Kidney glomerular epithelial cell (primary cell): ENCODE results near the gene SCCPDH.

Experiments used
- DNase-seq: peaks from one replicate; lab custom pipeline; 2025; lab: John Stamatoyannopoulos, UW

The SCCPDH gene

DNA sequence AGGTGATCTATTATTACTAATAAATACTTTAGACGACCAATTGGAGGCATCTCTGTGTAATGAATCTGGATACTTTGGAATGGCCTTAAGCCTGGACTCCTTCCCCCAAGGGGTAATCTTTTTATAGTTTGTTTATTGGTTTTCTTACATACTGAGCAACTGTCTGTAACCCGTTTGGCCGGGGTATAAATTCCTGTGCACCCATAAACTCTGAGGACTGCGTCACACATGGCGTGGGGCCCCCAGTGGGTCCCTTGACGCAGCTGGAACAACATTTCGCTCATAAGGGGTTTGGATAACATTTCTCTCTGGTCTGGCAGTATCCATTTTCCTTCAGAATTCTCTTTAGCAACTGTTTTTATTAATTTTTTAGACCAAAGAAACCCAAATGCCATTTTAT lies 26.5 kb downstream of the SCCPDH start:
- no peak for DNase-seq

DNA sequence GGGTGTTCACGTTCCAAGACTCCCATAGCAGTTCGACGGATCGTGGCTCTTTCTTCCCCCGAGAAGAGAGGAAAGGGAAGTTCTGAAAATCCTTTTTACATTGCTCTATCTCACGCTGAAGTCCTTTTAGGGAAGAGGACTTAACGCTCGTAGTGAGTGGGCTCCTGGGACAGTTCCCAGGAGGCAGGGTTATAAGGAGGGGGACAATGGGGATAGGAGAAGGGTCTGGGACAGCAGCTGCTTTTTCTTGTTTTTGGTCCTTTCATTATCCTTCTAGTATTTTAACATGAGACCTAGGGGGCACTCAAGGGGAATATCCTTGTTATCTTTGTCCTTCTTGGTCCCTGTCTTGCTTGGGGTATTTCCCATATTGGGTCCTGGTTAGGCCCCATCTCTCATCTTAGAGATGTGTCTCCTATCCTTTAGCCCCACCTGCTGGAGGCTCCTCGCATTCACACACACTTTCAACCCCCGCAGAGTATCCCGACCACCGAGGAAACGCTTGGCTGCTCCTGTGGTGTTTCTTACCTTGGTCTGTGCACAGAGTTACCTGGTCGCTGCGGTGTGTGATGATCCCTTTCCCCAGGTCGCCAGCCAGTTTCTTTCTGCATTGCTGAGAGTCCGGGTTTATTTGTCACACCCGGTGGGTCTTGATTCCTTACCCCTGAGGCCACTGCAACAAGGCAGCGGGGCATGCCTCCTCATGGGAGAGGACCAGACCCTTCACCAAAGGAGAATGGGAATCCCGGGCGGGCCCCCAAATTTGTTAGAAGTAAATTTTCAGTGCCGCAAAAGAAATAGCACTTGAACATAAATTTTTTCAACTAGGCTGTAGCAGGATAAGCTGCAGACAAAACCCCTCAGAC lies 29.7 kb downstream of the SCCPDH start:
- peak; percentile 11 for DNase-seq

DNA sequence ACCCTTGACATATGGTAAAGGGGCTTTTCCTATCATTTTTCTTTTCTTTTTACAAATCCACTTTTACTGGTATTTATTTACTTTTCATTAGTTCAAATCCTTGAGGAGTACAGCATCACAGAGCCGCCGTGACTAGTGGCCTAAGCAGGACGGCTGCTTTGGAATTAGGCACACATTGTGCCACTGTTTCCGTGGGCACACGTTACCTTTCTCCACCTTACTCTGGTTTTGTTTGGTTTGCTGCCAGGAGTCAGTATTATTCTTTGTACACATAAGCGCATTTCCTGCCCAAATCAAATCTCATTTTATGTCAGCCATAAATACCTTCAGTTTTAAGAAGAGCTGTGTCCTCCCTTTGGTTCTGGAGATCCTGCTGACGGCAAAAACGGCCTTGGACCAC lies 31.2 kb downstream of the SCCPDH start:
- no peak for DNase-seq

DNA sequence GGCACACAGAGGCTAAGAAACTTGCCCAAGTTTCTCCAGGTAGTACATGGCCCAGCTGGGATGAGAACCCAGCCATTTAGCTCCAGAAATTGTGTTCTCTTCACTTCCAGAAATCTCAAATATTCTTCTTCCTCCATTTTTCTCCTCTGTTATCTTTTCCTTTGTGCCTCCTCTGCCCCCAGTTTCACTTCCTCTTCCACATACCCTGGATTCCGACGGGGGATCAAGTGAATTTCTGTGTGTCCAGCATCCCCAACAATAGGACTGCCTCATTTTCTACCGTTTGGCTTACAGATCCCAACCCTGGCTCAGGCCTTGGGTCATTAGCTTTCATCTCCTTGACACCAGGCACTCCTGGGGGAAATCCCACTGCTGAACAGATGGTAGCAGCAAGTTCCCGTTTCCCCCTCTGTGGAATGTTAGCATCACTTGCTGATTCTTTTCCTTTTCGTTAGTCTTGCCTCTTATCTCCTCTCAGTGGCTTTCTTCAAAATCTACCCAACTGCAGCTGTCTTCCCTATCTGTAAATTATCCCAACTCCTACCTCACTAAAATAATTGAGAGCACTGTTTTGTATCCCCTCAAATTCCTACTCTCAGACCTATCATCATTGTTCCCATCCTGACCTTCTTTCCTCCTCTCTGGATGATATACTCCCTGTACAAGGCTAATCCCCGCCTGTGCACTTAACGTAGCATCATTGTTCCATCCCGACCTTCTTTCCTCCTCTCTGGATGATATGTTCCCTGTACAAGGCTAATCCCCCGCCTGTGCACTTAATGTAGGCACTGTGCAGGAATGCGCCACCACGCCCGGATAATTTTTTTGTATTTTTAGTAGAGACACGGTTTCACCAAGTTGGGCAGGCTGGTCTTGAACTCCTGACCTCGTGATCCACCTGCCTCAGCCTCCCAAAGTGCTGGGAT lies 36.5 kb downstream of the SCCPDH start:
- no peak for DNase-seq

GRCh38 chr1:246761396-246761795 lies 37.2 kb downstream of the SCCPDH start:
- DNase-seq = no peak

- DNase-seq = no peak
These were observed 41.3 kb downstream of the SCCPDH start for GRCh38 chr1:246765521-246765920.

DNA sequence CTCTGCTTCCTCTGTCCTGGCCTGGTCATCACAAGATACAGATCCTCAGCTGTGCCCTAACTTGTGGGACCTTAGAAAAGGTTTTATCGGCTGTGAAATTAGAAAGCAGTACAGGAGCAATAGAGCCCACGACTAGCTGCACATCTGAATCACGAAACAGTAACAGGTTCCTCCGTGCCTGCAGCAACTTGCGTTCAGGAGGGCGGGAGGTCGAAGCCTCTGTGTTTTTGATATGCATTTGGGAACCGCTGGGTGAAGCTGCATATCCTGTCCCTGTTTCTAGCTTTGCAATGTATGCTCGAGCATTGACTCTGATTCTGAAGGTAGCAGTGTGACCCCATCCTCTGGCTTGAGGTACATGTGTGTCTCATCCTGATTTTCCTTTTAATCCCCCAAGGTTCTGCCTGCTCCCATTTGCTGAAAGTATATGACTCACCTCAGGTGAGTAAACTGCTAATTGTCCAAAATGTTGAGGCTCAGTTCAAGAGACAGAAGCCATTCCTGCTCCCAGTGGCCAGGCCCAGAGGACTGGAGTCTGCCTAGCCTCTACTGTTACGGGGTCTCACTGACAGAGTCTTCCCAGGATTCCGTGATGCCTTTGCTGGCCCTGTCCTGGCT lies 44.3 kb downstream of the SCCPDH start:
- DNase-seq = no peak

- DNase-seq = no peak
These were observed 45.1 kb downstream of the SCCPDH start for GRCh38 chr1:246769306-246769705.

- DNase-seq = no peak
These were observed 47.2 kb downstream of the SCCPDH start for GRCh38 chr1:246771366-246771765.

GRCh38 chr1:246772686-246773085 lies 48.5 kb downstream of the SCCPDH start:
- no peak for DNase-seq

DNA sequence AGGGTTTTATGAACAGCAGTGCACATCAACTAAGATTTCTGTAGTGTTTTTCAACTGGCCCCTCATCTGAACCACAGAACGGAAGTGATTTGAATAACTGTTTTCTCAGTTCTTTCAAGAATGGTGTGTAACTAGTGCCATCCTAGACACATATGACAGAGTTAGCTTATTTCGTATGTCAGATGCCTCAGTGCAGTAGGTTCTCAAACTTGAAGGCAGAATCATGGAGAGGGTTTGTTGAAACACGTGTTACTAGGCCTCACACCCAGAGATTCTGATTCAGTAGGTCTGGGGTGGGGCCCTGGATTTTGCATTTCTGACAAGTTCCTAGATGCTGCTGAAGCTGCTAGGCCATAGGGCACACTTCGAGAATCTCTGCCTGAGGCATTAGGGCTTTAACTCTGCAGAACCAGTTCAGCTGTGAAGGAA lies 49.0 kb downstream of the SCCPDH start:
- no peak for DNase-seq

DNA sequence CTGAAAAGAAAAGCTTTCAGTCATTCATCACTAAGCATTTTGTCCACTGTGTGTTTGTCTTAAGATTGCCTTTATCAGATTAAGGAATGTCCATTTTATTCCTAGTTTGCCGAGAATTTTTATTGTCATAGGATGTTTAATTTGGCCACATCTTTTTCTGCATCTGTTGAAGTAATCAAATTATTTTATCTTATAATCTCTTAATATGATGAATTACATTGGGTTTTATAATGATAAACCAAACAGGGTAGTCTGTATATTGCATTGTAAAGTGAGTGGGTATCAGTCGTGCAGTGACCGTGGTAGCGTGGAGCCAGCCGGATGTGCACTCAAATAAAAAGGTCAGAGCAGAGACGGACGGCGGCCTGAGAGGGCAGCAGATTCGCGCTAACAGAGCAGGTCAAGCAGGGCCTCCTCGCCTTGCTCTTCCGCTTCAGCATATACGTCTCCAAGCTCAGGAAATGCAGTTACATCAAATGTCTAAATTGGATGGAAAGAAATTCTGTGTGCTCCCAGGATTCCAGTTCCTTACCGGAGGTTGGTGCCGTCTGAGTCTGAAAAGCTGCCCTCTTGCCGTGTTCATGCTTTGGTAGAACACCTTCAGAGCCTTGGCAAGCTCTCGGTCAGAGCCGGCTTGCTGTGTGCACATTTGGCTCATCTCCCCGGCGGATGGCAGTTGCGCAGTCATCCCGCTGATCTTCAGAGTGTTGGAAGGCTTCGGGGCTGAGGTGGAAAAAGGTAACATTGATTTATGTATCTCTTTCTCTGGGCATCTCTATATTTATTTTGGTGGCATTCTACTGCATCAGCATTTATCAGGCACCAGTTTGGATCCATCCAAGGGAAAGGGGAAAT lies 51.5 kb downstream of the SCCPDH start:
- DNase-seq = no peak

DNA sequence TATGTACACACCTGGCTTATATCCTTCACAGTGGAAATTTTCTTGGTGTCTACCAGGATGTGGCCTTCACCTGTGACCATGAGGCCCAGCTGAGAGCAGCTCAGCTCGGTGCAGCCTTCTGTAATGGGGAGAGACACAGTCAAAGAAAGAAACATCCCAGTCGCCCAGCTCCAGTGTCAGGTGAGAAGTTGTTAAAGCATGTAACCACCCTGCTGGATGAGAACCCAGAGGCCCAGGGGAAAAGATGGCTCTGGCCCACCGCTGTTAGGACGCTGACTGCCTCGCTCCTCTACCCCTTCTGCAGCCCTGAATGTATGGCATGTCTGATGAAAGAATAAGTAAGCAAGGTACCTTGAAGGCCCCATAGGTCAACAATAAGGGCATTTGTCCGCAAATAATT lies 52.7 kb downstream of the SCCPDH start:
- DNase-seq = no peak

DNA sequence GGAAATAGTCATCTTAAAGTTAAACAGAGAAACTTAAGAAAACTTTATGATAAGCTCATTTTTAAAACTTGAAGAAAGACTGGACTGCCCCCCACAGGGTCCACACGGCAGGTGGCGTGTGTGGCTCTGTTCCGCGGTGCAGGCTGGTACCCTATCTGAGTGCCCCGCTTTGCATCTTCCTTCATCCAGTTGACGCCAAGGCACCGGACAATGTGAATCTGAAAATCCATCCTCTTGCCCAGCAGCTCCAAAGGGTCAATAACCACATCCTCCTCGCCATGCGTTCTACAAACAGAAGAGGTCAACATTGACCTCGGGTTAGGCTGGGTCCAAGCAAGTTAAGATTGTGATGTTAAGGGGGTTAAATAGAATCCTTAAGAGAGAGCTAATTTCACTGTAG lies 54.5 kb downstream of the SCCPDH start:
- DNase-seq = no peak

DNA sequence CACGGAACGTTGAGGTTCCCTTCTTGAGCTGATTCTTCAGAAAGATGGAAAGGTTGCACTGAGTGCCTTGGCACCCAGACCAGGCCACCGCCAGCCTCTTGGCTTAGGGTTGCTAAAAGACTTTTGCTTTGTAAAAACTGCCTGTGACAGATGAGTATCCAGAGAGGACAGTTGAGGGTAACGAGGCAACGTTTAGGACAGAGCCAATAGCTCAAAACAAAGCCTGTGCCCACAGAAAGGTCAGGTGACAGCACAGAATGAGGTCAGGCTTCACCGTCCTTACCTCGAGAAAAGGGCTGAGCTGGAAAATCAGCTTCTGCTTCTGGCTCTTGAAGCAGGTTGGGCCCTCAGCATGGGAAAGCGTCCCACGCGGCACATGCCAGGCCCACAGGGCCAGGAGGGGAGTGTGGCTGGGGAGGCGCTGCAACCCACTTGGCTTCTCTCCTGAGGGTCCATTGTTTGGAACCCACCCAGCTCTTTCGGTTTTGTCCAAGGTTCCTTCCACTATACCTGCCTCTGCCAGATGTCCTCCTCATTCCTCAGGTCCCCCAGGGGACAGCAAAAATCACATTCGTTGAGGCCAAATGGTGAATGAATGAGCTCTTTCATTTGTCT lies 55.5 kb downstream of the SCCPDH start:
- no peak for DNase-seq

DNA sequence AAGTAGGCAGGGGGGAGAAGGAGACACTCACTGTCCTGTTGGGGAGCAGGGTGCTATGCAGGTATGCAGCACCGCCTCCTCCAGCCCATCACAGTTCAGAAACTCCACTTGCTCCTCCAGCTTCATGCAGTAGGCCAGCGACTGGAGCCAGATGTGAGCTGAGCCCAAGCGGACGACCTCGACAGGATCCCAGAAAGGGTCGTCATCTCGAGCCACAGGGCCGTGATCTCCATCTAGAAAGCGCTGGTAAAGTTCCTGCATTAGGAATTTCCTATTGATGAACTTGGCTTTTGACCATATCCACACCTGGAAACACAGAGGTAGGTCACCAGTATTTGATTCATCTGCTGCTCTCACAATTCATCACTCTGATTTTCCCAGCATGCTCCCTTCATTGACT lies 56.1 kb downstream of the SCCPDH start:
- no peak for DNase-seq

DNA sequence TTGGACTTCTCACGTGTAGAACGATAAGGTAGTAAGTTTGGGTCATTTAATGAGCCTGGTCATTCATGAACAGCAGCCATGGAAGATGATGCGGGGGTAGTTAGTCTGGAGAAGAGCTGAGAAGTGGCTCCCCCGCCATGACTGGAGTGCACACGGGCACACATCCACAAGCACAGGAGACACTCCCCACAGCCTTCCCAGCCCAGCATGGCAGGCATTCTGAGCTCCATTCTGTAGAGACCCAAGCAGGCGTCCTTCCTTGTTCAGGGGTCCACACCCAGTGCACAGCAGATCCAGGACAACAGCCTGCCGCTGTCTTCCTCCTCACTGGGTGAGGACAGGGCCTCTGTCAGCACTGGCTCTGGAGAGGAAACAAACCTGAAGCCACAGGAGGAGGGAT lies 57.0 kb downstream of the SCCPDH start:
- no peak for DNase-seq

DNA sequence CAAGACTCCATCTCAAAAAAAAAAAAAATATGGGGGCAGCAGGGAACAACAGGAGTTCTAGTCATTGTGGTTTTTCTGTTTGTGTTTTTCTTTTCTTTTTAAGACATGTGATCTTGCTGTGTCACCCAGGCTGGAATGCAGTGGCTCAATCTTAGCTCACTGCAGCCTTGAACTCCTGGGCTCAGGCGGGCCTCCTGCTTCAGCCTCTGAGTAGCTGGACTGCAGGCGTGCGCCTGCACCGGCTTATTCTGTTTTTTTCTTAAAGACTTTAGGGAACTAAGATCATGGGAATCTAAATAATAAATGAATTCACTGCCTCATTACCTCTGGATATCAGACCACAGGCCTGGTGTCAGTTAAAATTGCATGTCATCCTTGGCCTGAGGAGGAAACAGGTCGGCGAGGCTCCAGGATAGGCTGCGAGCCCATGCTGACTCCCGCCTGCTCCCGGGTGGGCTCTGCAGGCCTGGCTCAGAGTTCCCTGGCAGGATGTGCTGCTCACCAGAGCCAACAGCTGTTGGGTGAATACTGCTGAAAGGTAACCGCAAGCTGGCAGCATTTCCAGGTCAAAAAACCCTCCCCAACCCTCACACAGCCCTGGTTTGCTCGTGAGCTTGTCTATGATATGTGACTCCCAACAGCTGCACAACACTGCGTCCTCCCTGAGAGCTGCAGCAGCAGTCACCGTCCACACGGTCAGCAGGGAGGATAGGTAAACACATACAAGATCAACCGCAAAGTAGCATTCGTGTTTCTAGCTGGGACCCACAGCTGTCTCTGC lies 58.1 kb downstream of the SCCPDH start:
- peak; percentile 77 for DNase-seq

GRCh38 chr1:246784621-246785493 lies 60.6 kb downstream of the SCCPDH start:
- no peak for DNase-seq
